ENCODE results near the gene NKTR. TPM values are rescaled to one million over a fixed set of nuclear protein-coding genes. Genes with fewer than 3 reads are reported as not detected.

The NKTR gene
- total and polyA plus RNA-seq, 7 experiments from 2014 or later: 10.9 to 275 (median 209) TPM

GRCh38 chr3:42691816-42692666 lies 91.6 kb downstream of the NKTR start:
- Histone ChIP-seq H3K36me3 (ENCODE audit: control insufficient read depth in 2 of 3, insufficient read depth in 3 of 3, low read length in 3 of 3) (no peaks in the 10 kb centered on the region), H3K4me3 (ENCODE audit: low read length) (no peak overlapping the region), H3K27ac (ENCODE audit: low read depth, low read length) (no peak overlapping the region), H3K4me1 (ENCODE audit: control insufficient read depth in 2 of 2, insufficient read depth in 2 of 2, low read length in 2 of 2) (no peaks in the 10 kb centered on the region), H3K27me3 (ENCODE audit: control insufficient read depth in 2 of 2, insufficient read depth in 2 of 2, low read length in 2 of 2) (no peaks in the 10 kb centered on the region), H3K9me3 (ENCODE audit: control insufficient read depth in 2 of 3, low read length in 3 of 3) (no peaks in the 10 kb centered on the region)
- Mint-ChIP-seq H3K9me3 (peaks cover 0 to 2% (median 0%) of the 10 kb centered on the region in 11 donors), H3K27me3 (peaks cover 0 to 4% (median 0%) of the 10 kb centered on the region in 5 donors), H3K36me3 (no peaks in the 10 kb centered on the region), H3K4me3 (no peak overlapping the region), H3K27ac (no peak overlapping the region), H3K4me1 (no peaks in the 10 kb centered on the region)
- ATAC-seq: no peak
- DNase-seq: no peak
- CTCF ChIA-PET: no interaction called here
- POLR2A ChIA-PET: no interaction called here
- intact Hi-C loops (cut with micrococcal nuclease): no loop called here

- H3K4me3 Mint-ChIP-seq: no peak overlapping the region
- intact Hi-C loops (cut with micrococcal nuclease): no loop called here
- H3K36me3 ChIP-seq (ENCODE audit: control insufficient read depth in 2 of 3, insufficient read depth in 3 of 3, low read length in 3 of 3): no peaks in the 10 kb centered on the region
- DNase-seq (no peak), ATAC-seq (no peak)
- no peaks in the 10 kb centered on the region for H3K4me1 ChIP-seq (ENCODE audit: control insufficient read depth in 2 of 2, insufficient read depth in 2 of 2, low read length in 2 of 2)
- no peaks in the 10 kb centered on the region for H3K36me3 Mint-ChIP-seq
- no peaks in the 10 kb centered on the region for H3K27me3 ChIP-seq (ENCODE audit: control insufficient read depth in 2 of 2, insufficient read depth in 2 of 2, low read length in 2 of 2)
- no peaks in the 10 kb centered on the region for H3K9me3 ChIP-seq (ENCODE audit: control insufficient read depth in 2 of 3, low read length in 3 of 3)
- H3K9me3 Mint-ChIP-seq: peaks cover 0 to 2% (median 0%) of the 10 kb centered on the region in 11 donors
- POLR2A ChIA-PET: no interaction called here
- H3K27ac Mint-ChIP-seq: no peak overlapping the region
- CTCF ChIA-PET: no interaction called here
- H3K4me3 ChIP-seq (ENCODE audit: low read length): no peak overlapping the region
- H3K27me3 Mint-ChIP-seq: peaks cover 0 to 4% (median 0%) of the 10 kb centered on the region in 5 donors
- H3K27ac ChIP-seq (ENCODE audit: low read depth, low read length): no peak overlapping the region
- H3K4me1 Mint-ChIP-seq: no peaks in the 10 kb centered on the region
These were observed 92.4 kb downstream of the NKTR start for GRCh38 chr3:42692667-42693529.

GRCh38 chr3:42693530-42693930 lies 93.0 kb downstream of the NKTR start:
- DNase-seq: no peak
- Histone ChIP-seq H3K27ac (ENCODE audit: low read depth, low read length) (no peak overlapping the region), H3K4me1 (ENCODE audit: control insufficient read depth in 2 of 2, insufficient read depth in 2 of 2, low read length in 2 of 2) (peaks cover 0 to 1% of the 10 kb centered on the region in 2 donors), H3K36me3 (ENCODE audit: control insufficient read depth in 2 of 3, insufficient read depth in 3 of 3, low read length in 3 of 3) (no peaks in the 10 kb centered on the region), H3K27me3 (ENCODE audit: control insufficient read depth in 2 of 2, insufficient read depth in 2 of 2, low read length in 2 of 2) (no peaks in the 10 kb centered on the region), H3K9me3 (ENCODE audit: control insufficient read depth in 2 of 3, low read length in 3 of 3) (no peaks in the 10 kb centered on the region), H3K4me3 (ENCODE audit: low read length) (no peak overlapping the region)
- Mint-ChIP-seq H3K4me1 (peaks cover 0 to 2% (median 0%) of the 10 kb centered on the region in 7 donors), H3K4me3 (no peak overlapping the region), H3K9me3 (peaks cover 0 to 2% (median 0%) of the 10 kb centered on the region in 11 donors), H3K27me3 (peaks cover 0 to 4% (median 0%) of the 10 kb centered on the region in 5 donors), H3K27ac (no peak overlapping the region), H3K36me3 (no peaks in the 10 kb centered on the region)
- CTCF ChIA-PET: no interaction called here
- ATAC-seq: no peak
- intact Hi-C loops (cut with micrococcal nuclease): no loop called here
- POLR2A ChIA-PET: no interaction called here

- Mint-ChIP-seq H3K4me3 (no peak overlapping the region), H3K27me3 (peaks cover 0 to 4% (median 0%) of the 10 kb centered on the region in 5 donors), H3K27ac (no peak overlapping the region), H3K36me3 (no peaks in the 10 kb centered on the region), H3K9me3 (peaks cover 0 to 2% (median 0%) of the 10 kb centered on the region in 11 donors), H3K4me1 (peaks cover 0 to 6% (median 0%) of the 10 kb centered on the region in 7 donors)
- no peaks in the 10 kb centered on the region for H3K36me3 ChIP-seq (ENCODE audit: control insufficient read depth in 2 of 3, insufficient read depth in 3 of 3, low read length in 3 of 3)
- H3K4me1 ChIP-seq (ENCODE audit: control insufficient read depth in 2 of 2, insufficient read depth in 2 of 2, low read length in 2 of 2): peaks cover 0 to 6% of the 10 kb centered on the region in 2 donors
- no peak overlapping the region for H3K27ac ChIP-seq (ENCODE audit: low read depth, low read length)
- intact Hi-C loops (cut with micrococcal nuclease): no loop called here
- DNase-seq (no peak), ATAC-seq (no peak)
- H3K9me3 ChIP-seq (ENCODE audit: control insufficient read depth in 2 of 3, low read length in 3 of 3): no peaks in the 10 kb centered on the region
- H3K27me3 ChIP-seq (ENCODE audit: control insufficient read depth in 2 of 2, insufficient read depth in 2 of 2, low read length in 2 of 2): no peaks in the 10 kb centered on the region
- no peak overlapping the region for H3K4me3 ChIP-seq (ENCODE audit: low read length)
- ChIA-PET CTCF (no interaction called here), POLR2A (no interaction called here)
These were observed 93.9 kb downstream of the NKTR start for GRCh38 chr3:42694366-42694765.

- Mint-ChIP-seq H3K4me3 (no peak overlapping the region), H3K9me3 (no peaks in the 10 kb centered on the region), H3K36me3 (no peaks in the 10 kb centered on the region), H3K4me1 (peaks cover 0 to 15% (median 5%) of the 10 kb centered on the region in 7 donors), H3K27me3 (peaks cover 0 to 7% (median 0%) of the 10 kb centered on the region in 5 donors), H3K27ac (no peak overlapping the region)
- intact Hi-C loops (cut with micrococcal nuclease): no loop called here
- peak in 1 of 9 donors; percentile 6 for DNase-seq
- H3K27me3 ChIP-seq (ENCODE audit: control insufficient read depth in 2 of 2, insufficient read depth in 2 of 2, low read length in 2 of 2): no peaks in the 10 kb centered on the region
- peaks cover 0 to 6% of the 10 kb centered on the region in 2 donors for H3K4me1 ChIP-seq (ENCODE audit: control insufficient read depth in 2 of 2, insufficient read depth in 2 of 2, low read length in 2 of 2)
- no peaks in the 10 kb centered on the region for H3K9me3 ChIP-seq (ENCODE audit: control insufficient read depth in 2 of 3, low read length in 3 of 3)
- ChIA-PET CTCF (no interaction called here), POLR2A (no interaction called here)
- H3K36me3 ChIP-seq (ENCODE audit: control insufficient read depth in 2 of 3, insufficient read depth in 3 of 3, low read length in 3 of 3): no peaks in the 10 kb centered on the region
- ATAC-seq: no peak
- no peak overlapping the region for H3K27ac ChIP-seq (ENCODE audit: low read depth, low read length)
- H3K4me3 ChIP-seq (ENCODE audit: low read length): no peak overlapping the region
These were observed 96.1 kb downstream of the NKTR start for GRCh38 chr3:42696356-42697288.

- DNase-seq: no peak
- ATAC-seq: no peak
- no peak overlapping the region for H3K4me3 ChIP-seq (ENCODE audit: low read length)
- no peaks in the 10 kb centered on the region for H3K9me3 ChIP-seq (ENCODE audit: control insufficient read depth in 2 of 3, low read length in 3 of 3)
- peaks cover 0 to 7% (median 0%) of the 10 kb centered on the region in 5 donors for H3K27me3 Mint-ChIP-seq
- H3K9me3 Mint-ChIP-seq: no peaks in the 10 kb centered on the region
- peaks cover 0 to 15% (median 5%) of the 10 kb centered on the region in 7 donors for H3K4me1 Mint-ChIP-seq
- H3K27ac Mint-ChIP-seq: no peak overlapping the region
- ChIA-PET POLR2A (no interaction called here), CTCF (no interaction called here)
- H3K4me3 Mint-ChIP-seq: no peak overlapping the region
- H3K27ac ChIP-seq (ENCODE audit: low read depth, low read length): no peak overlapping the region
- H3K4me1 ChIP-seq (ENCODE audit: control insufficient read depth in 2 of 2, insufficient read depth in 2 of 2, low read length in 2 of 2): peaks cover 0 to 6% of the 10 kb centered on the region in 2 donors
- H3K36me3 ChIP-seq (ENCODE audit: control insufficient read depth in 2 of 3, insufficient read depth in 3 of 3, low read length in 3 of 3): no peaks in the 10 kb centered on the region
- no peaks in the 10 kb centered on the region for H3K27me3 ChIP-seq (ENCODE audit: control insufficient read depth in 2 of 2, insufficient read depth in 2 of 2, low read length in 2 of 2)
- intact Hi-C loops (cut with micrococcal nuclease): no loop called here
- no peaks in the 10 kb centered on the region for H3K36me3 Mint-ChIP-seq
These were observed 97.0 kb downstream of the NKTR start for GRCh38 chr3:42697289-42698051.

All from naive thymus-derived CD4-positive, alpha-beta T cell (primary cell).